Activated CD4-positive, alpha-beta memory T cell treated with anti-CD3 and anti-CD28 coated beads for 36 hours (primary cell): Measurements from ENCODE around the gene CHPT1. TPM values are rescaled to one million over a fixed set of nuclear protein-coding genes. Genes with fewer than 3 reads are reported as not detected.
"Not testable (repeated sequence)": the region's sequence is repeated elsewhere in the genome, so short reads cannot be mapped to it uniquely, and the experiment has no call there.

Source experiments
- CTCF ChIA-PET: fragments of 350-600 bp; sonication (Branson Sonifier 250); formaldehyde crosslinking; loops from one replicate; lab custom pipeline; 2021; ENCODE audit warnings: antibody characterized with exemption, inconsistent platforms; lab: Charles Lee
- POLR2A ChIA-PET: fragments of 350-600 bp; sonication (Branson Sonifier 250); formaldehyde crosslinking; loops from one replicate; lab custom pipeline; 2021; ENCODE audit warnings: antibody characterized with exemption; lab: Charles Lee
- DNase-seq: peaks from one replicate; pipeline ENCODE4 v3.0.0-alpha.2; 2020
- H3K27ac Mint-ChIP-seq: one replicate; pipeline ENCODE4 v1.8.0; 2021; ENCODE audit warnings: mixed read lengths
- H3K27me3 Mint-ChIP-seq: one replicate; pipeline ENCODE4 v1.8.0; 2021; ENCODE audit warnings: mixed read lengths
- H3K36me3 Mint-ChIP-seq: one replicate; pipeline ENCODE4 v1.8.0; 2021; ENCODE audit warnings: mixed read lengths
- H3K4me1 Mint-ChIP-seq: one replicate; pipeline ENCODE4 v1.8.0; 2021; ENCODE audit warnings: low read depth, mixed read lengths
- H3K4me3 Mint-ChIP-seq: one replicate; pipeline ENCODE4 v1.8.0; 2021; ENCODE audit warnings: mild to moderate bottlenecking, mixed read lengths
- H3K9me3 Mint-ChIP-seq: one replicate; pipeline ENCODE4 v1.8.0; 2021; ENCODE audit warnings: mixed read lengths
- intact Hi-C: fragments of 100-400 bp; cut with micrococcal nuclease; formaldehyde crosslinking; loops from one replicate; pipeline ENCODE4 v1.15.1; 2023
- total RNA-seq, 2 experiments: library from RNA; stranded (reverse); gene quantifications; one replicate each; pipeline ENCODE4 v1.2.3, GENCODE V29; 2021

The CHPT1 gene
- total RNA-seq, 2 experiments from 2014 or later, result 20.6 to 23.0 TPM

GRCh38 chr12:101733166-101733565, 35.7 kb downstream of the CHPT1 start:
- H3K36me3 Mint-ChIP-seq, result peaks cover 20% of the 10 kb centered on the region
- H3K27me3 Mint-ChIP-seq, result no peaks in the 10 kb centered on the region
- no peaks in the 10 kb centered on the region for H3K4me1 Mint-ChIP-seq
- CTCF ChIA-PET, result interaction anchor here (1.0 to 1.2 kb wide), 2 partner anchors 41 to 319 kb away, joined by 3 read pairs; no protein-coding TSS in a partner anchor
- H3K9me3 Mint-ChIP-seq, result no peaks in the 10 kb centered on the region
- intact Hi-C loops, result no loop called here
- DNase-seq, result no peak
- H3K27ac Mint-ChIP-seq, result no peak overlapping the region
- H3K4me3 Mint-ChIP-seq, result no peak overlapping the region
- POLR2A ChIA-PET, result no interaction called here

DNA sequence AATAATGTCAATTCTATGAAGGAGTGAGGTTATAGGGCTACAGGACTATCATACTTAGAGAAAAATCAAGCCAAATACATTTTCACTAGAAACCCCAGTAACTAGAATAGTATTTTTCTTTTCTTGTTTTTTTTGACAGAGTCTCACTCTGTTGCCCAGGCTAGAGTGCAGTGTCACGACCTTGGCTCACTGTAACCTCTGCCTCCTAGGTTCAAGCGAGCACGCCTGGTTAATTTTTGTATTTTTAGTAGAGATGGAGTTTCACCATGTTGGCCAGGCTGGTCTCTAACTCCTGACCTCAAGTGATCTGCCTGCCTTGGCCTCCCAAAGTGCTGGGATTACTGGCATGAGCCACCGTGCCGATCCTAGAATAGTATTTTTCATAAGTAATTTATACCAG, 37.0 kb downstream of the CHPT1 start:
- DNase-seq, POLR2A ChIA-PET, CTCF ChIA-PET, H3K27ac Mint-ChIP-seq, H3K9me3 Mint-ChIP-seq, H3K4me3 Mint-ChIP-seq, H3K4me1 Mint-ChIP-seq, intact Hi-C loops, H3K27me3 Mint-ChIP-seq: not testable (repeated sequence)
- H3K36me3 Mint-ChIP-seq, result peaks cover 20% of the 10 kb centered on the region

- Mint-ChIP-seq H3K4me1 (no peaks in the 10 kb centered on the region), H3K4me3 (no peak overlapping the region), H3K27me3 (no peaks in the 10 kb centered on the region), H3K36me3 (peaks cover 17% of the 10 kb centered on the region), H3K27ac (no peak overlapping the region), H3K9me3 (no peaks in the 10 kb centered on the region)
- CTCF ChIA-PET, result no interaction called here
- no peak for DNase-seq
- intact Hi-C loops, result no loop called here
- POLR2A ChIA-PET, result interaction anchor here (0.5 kb wide), 1 partner anchor 201 kb away, joined by 3 read pairs; no protein-coding TSS in a partner anchor
Observed at GRCh38 chr12:101737476-101737875, 40.0 kb downstream of the CHPT1 start.

DNA sequence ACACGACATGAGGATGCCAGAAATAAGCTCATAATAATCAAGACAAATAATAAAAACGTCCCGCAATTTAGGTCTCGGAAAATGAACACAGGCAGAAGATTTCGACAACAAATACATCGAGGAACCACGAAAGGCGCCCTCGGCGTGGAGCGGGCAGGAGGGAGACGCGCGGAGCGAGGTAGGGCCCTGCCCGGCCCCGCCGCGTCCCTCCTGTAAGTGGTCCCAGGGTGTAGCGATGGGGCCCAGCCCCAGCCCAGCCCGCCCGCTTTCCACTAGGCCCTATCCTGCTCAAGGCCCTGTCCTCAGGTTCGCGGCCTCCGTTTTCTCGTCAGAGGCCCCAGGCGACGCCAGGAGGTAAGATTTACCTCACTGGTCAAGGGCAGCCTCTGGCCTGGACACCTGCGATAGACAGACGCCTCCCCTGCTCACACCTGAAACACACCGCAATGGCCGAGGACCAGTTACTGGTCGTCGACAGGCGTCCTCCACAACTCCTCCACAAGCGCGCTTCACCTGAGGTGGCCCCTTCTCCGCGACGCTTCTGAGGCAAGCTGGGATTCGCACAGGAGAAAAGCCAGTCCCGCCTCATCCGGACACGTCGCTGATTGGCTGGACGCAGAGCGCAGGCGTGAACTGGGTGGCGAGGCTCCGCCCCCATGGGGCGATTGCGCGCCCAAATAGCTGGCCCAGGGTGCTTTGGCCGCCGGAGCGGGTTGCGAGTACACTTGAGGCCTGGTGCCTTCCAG, 41.7 kb downstream of the CHPT1 start, which contains the start of gene SYCP3:
TSS of gene SYCP3 (minus strand) at position 543 of the 746 bp plus-strand sequence. CDS start 1,527 bp downstream, outside the sequence.
- Mint-ChIP-seq H3K36me3 (peaks cover 13% of the 10 kb centered on the region), H3K4me1 (no peaks in the 10 kb centered on the region), H3K4me3 (no peak within 1 kb of the TSS), H3K27ac (no peak within 1 kb of the TSS), H3K9me3 (no peaks in the 10 kb centered on the region), H3K27me3 (no peaks in the 10 kb centered on the region)
- ChIA-PET POLR2A (no interaction called here), CTCF (no interaction called here)
- DNase-seq, result no peak
- intact Hi-C loops, result no loop called here

DNA sequence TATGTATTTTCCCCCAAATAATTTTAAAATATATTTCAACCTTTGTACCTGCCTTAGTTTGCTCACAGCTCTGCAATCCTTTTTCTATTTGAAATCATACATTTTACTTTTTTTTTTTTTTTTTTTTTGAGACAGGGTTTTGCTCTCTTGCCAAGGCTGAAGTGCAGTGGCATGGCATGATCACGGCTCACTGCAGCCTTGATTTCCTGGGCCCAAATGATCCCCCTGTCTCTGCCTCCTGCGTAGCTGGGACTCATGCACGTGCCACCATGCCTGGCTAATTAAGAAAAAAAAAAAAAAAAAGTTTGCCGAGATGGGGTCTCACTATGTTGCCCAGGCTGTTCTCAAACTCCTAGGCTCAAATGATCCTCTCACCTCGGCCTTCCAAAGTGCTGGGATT, 43.1 kb downstream of the CHPT1 start:
- POLR2A ChIA-PET, result no interaction called here
- no peak for DNase-seq
- CTCF ChIA-PET, result no interaction called here
- Mint-ChIP-seq H3K4me1 (no peaks in the 10 kb centered on the region), H3K36me3 (peaks cover 15% of the 10 kb centered on the region), H3K9me3 (no peaks in the 10 kb centered on the region), H3K27ac (no peak overlapping the region), H3K27me3 (no peaks in the 10 kb centered on the region), H3K4me3 (no peak overlapping the region)
- intact Hi-C loops, result no loop called here

DNA sequence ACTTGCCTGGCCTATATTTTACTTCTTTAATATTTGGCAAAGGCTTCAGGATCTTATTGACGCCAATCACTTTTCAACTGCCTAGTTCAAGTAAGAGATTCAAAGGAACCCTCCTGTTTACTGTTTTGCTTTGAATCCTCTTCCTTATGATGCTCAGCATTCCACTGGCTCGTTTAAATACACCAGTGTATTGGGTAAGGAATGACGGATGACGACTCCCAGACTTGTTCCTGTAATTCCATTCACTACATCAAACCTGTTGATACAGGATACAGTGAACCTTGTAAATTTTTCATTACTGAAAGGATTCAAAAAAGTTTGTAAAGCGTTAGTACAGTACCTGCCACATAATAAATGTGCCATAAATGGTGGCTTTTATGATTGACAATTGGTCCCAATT, 43.5 kb downstream of the CHPT1 start:
- Mint-ChIP-seq H3K27me3 (no peaks in the 10 kb centered on the region), H3K4me1 (no peaks in the 10 kb centered on the region), H3K4me3 (no peak overlapping the region), H3K9me3 (no peaks in the 10 kb centered on the region), H3K27ac (no peak overlapping the region), H3K36me3 (peaks cover 15% of the 10 kb centered on the region)
- CTCF ChIA-PET, result no interaction called here
- intact Hi-C loops, result no loop called here
- DNase-seq, result no peak
- POLR2A ChIA-PET, result no interaction called here

GRCh38 chr12:101743242-101743641, 45.8 kb downstream of the CHPT1 start:
- Mint-ChIP-seq H3K9me3 (no peaks in the 10 kb centered on the region), H3K4me1 (no peaks in the 10 kb centered on the region), H3K4me3 (no peak overlapping the region), H3K27me3 (no peaks in the 10 kb centered on the region), H3K27ac (no peak overlapping the region), H3K36me3 (peaks cover 10% of the 10 kb centered on the region)
- ChIA-PET POLR2A (no interaction called here), CTCF (interaction anchor here (1.3 kb wide), 1 partner anchor 17 kb away, joined by 3 read pairs; no protein-coding TSS in a partner anchor)
- intact Hi-C loops, result no loop called here
- no peak for DNase-seq

DNA sequence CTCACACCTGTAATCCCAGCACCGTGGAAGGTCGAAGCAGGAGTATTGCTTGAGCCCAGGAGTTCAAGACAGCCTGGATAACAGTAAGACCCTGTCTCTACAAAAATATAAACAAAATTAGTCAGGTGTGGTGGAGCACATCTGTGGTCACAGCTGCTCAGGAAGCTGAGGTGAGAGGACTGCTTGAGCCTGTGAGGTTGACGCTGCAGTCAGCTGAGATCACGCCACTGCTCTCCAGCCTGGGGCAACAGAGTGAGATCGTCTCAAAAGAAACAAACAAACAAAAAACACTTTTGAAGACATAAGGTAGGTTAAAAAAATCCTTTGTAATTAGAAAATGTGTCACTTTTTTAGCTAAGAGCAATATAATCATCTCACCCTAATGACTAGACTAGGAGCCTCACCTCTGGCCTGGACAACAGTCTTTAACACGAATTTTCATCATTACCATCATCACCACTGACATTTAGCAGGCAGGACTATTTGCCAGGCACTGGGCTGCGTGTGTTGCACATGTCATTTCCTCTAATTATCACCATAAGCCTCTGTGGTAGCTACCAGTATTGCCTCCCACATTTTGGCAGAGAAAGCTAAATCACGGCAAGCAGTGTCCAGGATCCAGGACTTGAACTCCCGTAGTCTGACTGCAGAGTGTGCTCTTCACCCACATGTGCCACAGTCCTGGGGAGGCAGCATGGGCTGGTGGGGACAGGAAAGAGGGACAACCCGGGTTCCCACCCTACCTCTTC, 46.5 kb downstream of the CHPT1 start:
- Mint-ChIP-seq H3K4me3 (no peak overlapping the region), H3K4me1 (no peaks in the 10 kb centered on the region), H3K27me3 (no peaks in the 10 kb centered on the region), H3K36me3 (peaks cover 12% of the 10 kb centered on the region), H3K27ac (no peak overlapping the region), H3K9me3 (no peaks in the 10 kb centered on the region)
- ChIA-PET CTCF (no interaction called here), POLR2A (no interaction called here)
- DNase-seq, result no peak
- intact Hi-C loops, result no loop called here

GRCh38 chr12:101745481-101745880, 48.0 kb downstream of the CHPT1 start:
- H3K9me3 Mint-ChIP-seq, result no peaks in the 10 kb centered on the region
- H3K27ac Mint-ChIP-seq, result no peak overlapping the region
- ChIA-PET CTCF (no interaction called here), POLR2A (no interaction called here)
- no peak overlapping the region for H3K4me3 Mint-ChIP-seq
- H3K4me1 Mint-ChIP-seq, result no peaks in the 10 kb centered on the region
- no peak for DNase-seq
- intact Hi-C loops, result no loop called here
- peaks cover 9% of the 10 kb centered on the region for H3K36me3 Mint-ChIP-seq
- no peaks in the 10 kb centered on the region for H3K27me3 Mint-ChIP-seq

GRCh38 chr12:101746196-101746595, 48.8 kb downstream of the CHPT1 start:
- DNase-seq, result no peak
- POLR2A ChIA-PET, result no interaction called here
- intact Hi-C loops, result no loop called here
- Mint-ChIP-seq H3K36me3 (peaks cover 9% of the 10 kb centered on the region), H3K4me3 (no peak overlapping the region), H3K9me3 (no peaks in the 10 kb centered on the region), H3K4me1 (no peaks in the 10 kb centered on the region), H3K27ac (no peak overlapping the region), H3K27me3 (no peaks in the 10 kb centered on the region)
- CTCF ChIA-PET, result interaction anchor here (1.5 to 2.1 kb wide), 3 partner anchors 13 to 93 kb away, joined by 4 to 7 read pairs (median 5); partner anchors contain the start of gene GNPTAB

DNA sequence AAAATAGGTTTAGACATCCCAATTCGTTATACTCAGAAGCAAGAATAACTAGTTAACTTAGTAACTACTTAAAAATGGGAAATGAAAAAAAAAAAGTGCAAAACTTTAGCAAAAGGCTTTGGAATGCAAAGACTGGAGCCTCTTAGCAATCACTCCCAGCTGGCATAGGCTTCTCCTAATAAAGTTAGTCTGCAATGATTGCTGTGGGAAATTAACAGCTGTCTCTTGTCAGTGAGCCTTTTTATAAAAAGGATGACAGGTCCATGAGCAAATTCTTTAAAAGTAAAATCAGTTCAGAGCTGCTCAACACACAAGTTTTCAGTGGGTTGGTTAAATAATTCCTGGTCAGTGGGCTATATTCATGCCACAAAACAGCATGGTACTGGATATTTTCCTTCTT, 49.2 kb downstream of the CHPT1 start:
- H3K4me3 Mint-ChIP-seq, result no peak overlapping the region
- H3K27me3 Mint-ChIP-seq, result no peaks in the 10 kb centered on the region
- peaks cover 9% of the 10 kb centered on the region for H3K36me3 Mint-ChIP-seq
- no peak for DNase-seq
- no peaks in the 10 kb centered on the region for H3K9me3 Mint-ChIP-seq
- no peak overlapping the region for H3K27ac Mint-ChIP-seq
- ChIA-PET CTCF (interaction anchor here (1.5 to 2.1 kb wide), 3 partner anchors 13 to 93 kb away, joined by 4 to 7 read pairs (median 5); partner anchors contain the start of gene GNPTAB), POLR2A (no interaction called here)
- no peaks in the 10 kb centered on the region for H3K4me1 Mint-ChIP-seq
- intact Hi-C loops, result no loop called here

DNA sequence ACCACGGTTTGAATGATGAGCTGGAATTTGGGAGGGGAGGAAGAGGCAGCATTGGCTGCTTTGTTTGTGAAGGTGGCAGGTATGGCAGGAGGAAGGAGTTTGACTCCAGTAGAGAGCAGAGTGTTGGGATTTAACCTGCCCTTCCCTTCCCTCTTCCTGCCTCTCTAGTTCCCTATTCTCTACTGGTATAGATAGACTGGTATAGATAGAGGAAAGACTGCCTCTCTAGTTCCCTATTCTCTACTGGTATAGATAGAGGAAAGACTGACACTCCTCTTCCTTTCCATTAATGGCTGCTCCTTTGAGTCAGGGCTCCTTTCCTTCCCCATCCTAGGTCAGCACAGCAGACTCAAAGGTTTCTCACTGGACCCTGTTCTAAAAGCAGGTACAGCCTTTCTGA, 50.3 kb downstream of the CHPT1 start:
- H3K4me3 Mint-ChIP-seq, result no peak overlapping the region
- H3K4me1 Mint-ChIP-seq, result no peaks in the 10 kb centered on the region
- no peaks in the 10 kb centered on the region for H3K27me3 Mint-ChIP-seq
- H3K36me3 Mint-ChIP-seq, result peaks cover 15% of the 10 kb centered on the region
- ChIA-PET CTCF (interaction anchor here (1.8 to 2.1 kb wide), 2 partner anchors 12 to 92 kb away, joined by 5 to 7 read pairs; no protein-coding TSS in a partner anchor), POLR2A (no interaction called here)
- H3K9me3 Mint-ChIP-seq, result no peaks in the 10 kb centered on the region
- intact Hi-C loops, result no loop called here
- H3K27ac Mint-ChIP-seq, result no peak overlapping the region
- DNase-seq, result no peak
